ENCODE data around the gene PTPRT. TPM values are rescaled to one million over a fixed set of nuclear protein-coding genes. Genes with fewer than 3 reads are reported as not detected.

PTPRT gene
- polyA plus RNA-seq, 3 donors = not detected

DNA sequence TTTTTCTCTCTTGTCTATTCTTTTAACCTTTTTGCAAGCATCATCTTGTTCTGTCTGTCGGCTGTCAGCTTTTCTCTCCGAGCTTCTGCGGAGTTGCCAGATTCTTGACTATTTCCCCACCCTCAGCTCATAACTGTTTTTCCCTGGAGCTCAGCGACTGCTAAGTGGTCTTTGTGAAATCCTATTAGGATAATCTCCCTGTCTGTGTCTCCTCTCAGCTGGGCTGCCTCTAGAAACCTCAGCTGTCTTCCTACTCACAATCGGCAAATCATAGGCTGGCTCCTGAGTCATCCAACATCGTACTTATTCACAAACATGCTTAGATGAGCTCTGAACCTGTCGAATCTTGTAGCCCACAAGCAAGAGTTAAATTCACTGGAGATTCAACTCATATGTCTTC, 332.3 kb downstream of the PTPRT start:
- Mint-ChIP-seq H3K27ac (no peak overlapping the region), H3K4me3 (no peak overlapping the region), H3K9me3 (peaks cover 0 to 9% (median 5%) of the 10 kb centered on the region in 7 donors), H3K27me3 (ENCODE audit: low read depth in 3 of 3) (no peaks in the 10 kb centered on the region), H3K4me1 (no peaks in the 10 kb centered on the region), H3K36me3 (no peaks in the 10 kb centered on the region)
- intact Hi-C loops (cut with micrococcal nuclease) = no loop called here
- 88% methylated on average over 3 of the region's 7 CpGs for WGBS (ENCODE audit: insufficient coverage)
- no peak overlapping the region for H3K4me2 ChIP-seq (replicated peaks; ENCODE audit: extremely low read depth, low read length, poor library complexity, severe bottlenecking)
- no peaks in the 10 kb centered on the region for H3K4me1 ChIP-seq (ENCODE audit: control insufficient read depth in 1 of 2, insufficient read depth in 2 of 2, low read length in 2 of 2)
- H3K9ac ChIP-seq (ENCODE audit: insufficient read depth, low read length, poor library complexity, severe bottlenecking) = no peak overlapping the region
- no peak overlapping the region for H3K4me3 ChIP-seq (replicated peaks in 1 of 3; ENCODE audit: low read depth in 2 of 3, low read length in 3 of 3)
- H3K27me3 ChIP-seq (ENCODE audit: control insufficient read depth in 2 of 2, insufficient read depth in 2 of 2, low read length in 2 of 2) = no peaks in the 10 kb centered on the region
- DNase-seq = no peak
- no peaks in the 10 kb centered on the region for H3K36me3 ChIP-seq (replicated peaks in 1 of 2; ENCODE audit: control insufficient read depth in 1 of 2, insufficient read depth in 2 of 2, low read length in 2 of 2)
- no peaks in the 10 kb centered on the region for H4K20me1 ChIP-seq (ENCODE audit: insufficient read depth, low read length)
- H3K9me3 ChIP-seq (replicated peaks in 1 of 2; ENCODE audit: control insufficient read depth in 1 of 2, insufficient read depth in 1 of 2, low read length in 2 of 2) = peaks cover 4 to 5% of the 10 kb centered on the region in 2 donors
- TF ChIP-seq, protein P1, sequence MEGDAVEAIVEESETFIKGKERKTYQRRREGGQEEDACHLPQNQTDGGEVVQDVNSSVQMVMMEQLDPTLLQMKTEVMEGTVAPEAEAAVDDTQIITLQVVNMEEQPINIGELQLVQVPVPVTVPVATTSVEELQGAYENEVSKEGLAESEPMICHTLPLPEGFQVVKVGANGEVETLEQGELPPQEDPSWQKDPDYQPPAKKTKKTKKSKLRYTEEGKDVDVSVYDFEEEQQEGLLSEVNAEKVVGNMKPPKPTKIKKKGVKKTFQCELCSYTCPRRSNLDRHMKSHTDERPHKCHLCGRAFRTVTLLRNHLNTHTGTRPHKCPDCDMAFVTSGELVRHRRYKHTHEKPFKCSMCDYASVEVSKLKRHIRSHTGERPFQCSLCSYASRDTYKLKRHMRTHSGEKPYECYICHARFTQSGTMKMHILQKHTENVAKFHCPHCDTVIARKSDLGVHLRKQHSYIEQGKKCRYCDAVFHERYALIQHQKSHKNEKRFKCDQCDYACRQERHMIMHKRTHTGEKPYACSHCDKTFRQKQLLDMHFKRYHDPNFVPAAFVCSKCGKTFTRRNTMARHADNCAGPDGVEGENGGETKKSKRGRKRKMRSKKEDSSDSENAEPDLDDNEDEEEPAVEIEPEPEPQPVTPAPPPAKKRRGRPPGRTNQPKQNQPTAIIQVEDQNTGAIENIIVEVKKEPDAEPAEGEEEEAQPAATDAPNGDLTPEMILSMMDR (IDR thresholded peaks at IDR 0.05) = no peak
- H3K79me2 ChIP-seq (ENCODE audit: insufficient read depth, low read length) = no peaks in the 10 kb centered on the region
- no peak overlapping the region for H3K27ac ChIP-seq (ENCODE audit: low read depth in 1 of 2, low read length in 2 of 2)
- H2AFZ ChIP-seq (ENCODE audit: insufficient read depth, low read depth, low read length, poor library complexity, severe bottlenecking) = no peak overlapping the region

DNA sequence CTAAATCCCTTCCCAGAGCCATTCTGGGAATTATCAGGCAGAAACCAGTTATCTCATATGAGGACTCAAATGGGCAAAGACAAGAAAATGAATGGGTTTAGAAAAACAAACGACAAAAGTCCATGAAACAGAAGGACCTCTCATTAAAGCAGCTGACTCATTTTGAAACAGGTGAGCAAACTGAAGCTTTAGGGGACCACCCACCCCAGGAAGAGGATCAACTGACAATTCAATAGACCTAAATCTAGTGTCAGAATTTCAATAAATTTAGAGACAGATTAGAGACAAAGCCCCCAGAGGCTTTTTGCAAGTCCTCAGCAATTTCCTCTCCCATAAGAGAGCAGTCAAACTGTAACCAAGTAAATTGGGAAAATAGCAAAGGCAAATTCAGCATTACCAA, 333.8 kb downstream of the PTPRT start:
- WGBS (ENCODE audit: insufficient coverage) = no CpG with 5 or more reads among the region's 1 CpG
- no peaks in the 10 kb centered on the region for H3K4me1 ChIP-seq (ENCODE audit: control insufficient read depth in 1 of 2, insufficient read depth in 2 of 2, low read length in 2 of 2)
- no peaks in the 10 kb centered on the region for H3K27me3 Mint-ChIP-seq (ENCODE audit: low read depth in 3 of 3)
- TF ChIP-seq, protein P1 (IDR thresholded peaks at IDR 0.05) = no peak
- H3K4me3 Mint-ChIP-seq = no peak overlapping the region
- H3K4me2 ChIP-seq (replicated peaks; ENCODE audit: extremely low read depth, low read length, poor library complexity, severe bottlenecking) = no peak overlapping the region
- H2AFZ ChIP-seq (ENCODE audit: insufficient read depth, low read depth, low read length, poor library complexity, severe bottlenecking) = no peak overlapping the region
- no peaks in the 10 kb centered on the region for H3K36me3 ChIP-seq (replicated peaks in 1 of 2; ENCODE audit: control insufficient read depth in 1 of 2, insufficient read depth in 2 of 2, low read length in 2 of 2)
- H3K9me3 Mint-ChIP-seq = peaks cover 0 to 9% (median 3%) of the 10 kb centered on the region in 7 donors
- no peaks in the 10 kb centered on the region for H3K27me3 ChIP-seq (ENCODE audit: control insufficient read depth in 2 of 2, insufficient read depth in 2 of 2, low read length in 2 of 2)
- H3K4me1 Mint-ChIP-seq = no peaks in the 10 kb centered on the region
- H3K27ac Mint-ChIP-seq = no peak overlapping the region
- intact Hi-C loops (cut with micrococcal nuclease) = no loop called here
- no peak overlapping the region for H3K27ac ChIP-seq (ENCODE audit: low read depth in 1 of 2, low read length in 2 of 2)
- H3K9me3 ChIP-seq (replicated peaks in 1 of 2; ENCODE audit: control insufficient read depth in 1 of 2, insufficient read depth in 1 of 2, low read length in 2 of 2) = peaks cover 2 to 4% of the 10 kb centered on the region in 2 donors
- no peaks in the 10 kb centered on the region for H4K20me1 ChIP-seq (ENCODE audit: insufficient read depth, low read length)
- H3K79me2 ChIP-seq (ENCODE audit: insufficient read depth, low read length) = no peaks in the 10 kb centered on the region
- no peak for DNase-seq
- no peak overlapping the region for H3K4me3 ChIP-seq (replicated peaks in 1 of 3; ENCODE audit: low read depth in 2 of 3, low read length in 3 of 3)
- H3K9ac ChIP-seq (ENCODE audit: insufficient read depth, low read length, poor library complexity, severe bottlenecking) = no peak overlapping the region
- H3K36me3 Mint-ChIP-seq = no peaks in the 10 kb centered on the region

Data from CD14-positive monocyte (primary cell).